Hippocampal formation (tissue), 2 donors: Measurements from ENCODE around the gene IFT122.

Experiments
- DNase-seq, 2 donors: peaks; one replicate each; lab custom pipeline; 2025; lab: John Stamatoyannopoulos, UW

The IFT122 gene

DNA sequence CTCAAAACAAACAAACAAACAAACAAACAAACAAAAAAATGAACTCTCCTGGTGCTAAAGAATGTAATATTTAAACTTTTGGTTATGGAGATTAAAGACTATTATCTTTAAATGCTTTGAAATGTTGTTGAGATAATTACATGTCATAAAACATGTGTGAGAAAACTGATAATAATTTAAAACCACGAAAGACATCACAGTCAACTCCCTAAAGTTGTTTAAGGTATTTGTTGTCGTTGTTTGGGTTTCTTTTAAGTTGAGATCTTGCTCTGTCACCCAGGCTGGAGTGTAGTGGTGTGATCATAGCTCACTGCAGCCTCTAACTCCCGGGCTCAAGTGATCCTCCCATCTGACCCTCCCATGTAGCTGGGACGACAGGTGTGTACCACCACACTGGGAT lies 23.6 kb upstream of the IFT122 start:
- no peak for DNase-seq

DNA sequence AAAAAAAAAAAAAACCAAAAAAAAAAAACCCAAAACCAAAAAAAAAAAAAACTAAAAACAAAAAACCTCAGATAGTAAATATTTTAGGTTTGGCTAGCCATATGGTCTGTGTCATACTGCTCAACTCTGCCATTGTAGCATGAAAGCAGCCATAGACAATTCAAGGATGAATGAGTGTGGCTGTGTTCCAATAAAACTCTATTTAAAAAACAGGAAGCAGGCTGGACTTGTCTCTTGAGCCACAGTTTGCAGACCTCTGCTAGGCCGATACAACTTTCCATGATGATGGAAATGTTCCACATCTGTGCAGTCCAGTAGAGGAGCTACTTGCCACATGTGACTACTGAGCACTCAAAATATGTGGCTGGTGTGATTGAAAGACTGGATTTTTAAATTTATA lies 22.7 kb upstream of the IFT122 start:
- no peak for DNase-seq

DNA sequence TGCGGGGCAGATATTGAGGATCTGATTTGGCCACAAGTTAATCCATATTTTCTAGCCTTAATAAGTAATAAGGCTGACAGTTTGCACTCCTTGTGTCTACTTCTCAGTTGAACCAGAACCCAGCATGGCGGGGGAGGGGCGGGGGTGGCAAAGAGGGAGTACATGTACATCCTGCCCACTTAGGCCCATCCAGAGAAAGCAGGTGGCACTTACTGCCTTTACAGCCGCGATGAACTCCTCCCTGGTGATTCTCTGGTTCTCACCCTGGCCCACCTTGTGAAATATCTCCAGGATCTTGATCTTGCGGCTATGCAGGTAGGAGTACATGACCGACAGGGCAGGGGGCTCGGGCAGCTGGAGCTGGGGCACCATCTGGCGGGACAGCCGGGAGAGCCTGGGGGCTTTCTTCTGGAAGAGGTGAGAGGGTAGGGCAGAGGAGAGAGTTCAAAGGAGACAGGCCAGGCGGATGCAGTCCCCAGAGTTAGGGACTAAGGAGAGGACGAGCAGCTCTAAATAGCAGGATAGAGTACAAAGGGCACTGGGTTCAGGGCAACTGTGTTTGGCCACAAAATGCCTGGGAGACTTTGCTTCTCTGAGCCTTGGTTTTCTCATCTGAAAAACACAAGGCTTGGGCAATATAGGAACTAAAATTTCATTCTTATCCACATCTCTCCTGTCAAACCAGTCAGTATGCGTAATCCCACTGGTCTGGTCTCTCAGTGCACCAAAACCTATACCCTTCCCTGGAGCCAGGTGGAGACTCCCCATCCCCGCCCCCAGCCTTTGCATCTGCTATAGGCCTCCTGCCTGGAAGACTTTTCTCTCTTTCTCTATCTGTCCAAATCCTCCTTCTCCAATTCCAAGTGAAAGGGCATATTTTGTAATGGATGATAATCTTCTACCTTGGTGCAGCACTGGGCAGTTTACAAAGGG lies 21.7 kb upstream of the IFT122 start:
- no peak for DNase-seq

DNA sequence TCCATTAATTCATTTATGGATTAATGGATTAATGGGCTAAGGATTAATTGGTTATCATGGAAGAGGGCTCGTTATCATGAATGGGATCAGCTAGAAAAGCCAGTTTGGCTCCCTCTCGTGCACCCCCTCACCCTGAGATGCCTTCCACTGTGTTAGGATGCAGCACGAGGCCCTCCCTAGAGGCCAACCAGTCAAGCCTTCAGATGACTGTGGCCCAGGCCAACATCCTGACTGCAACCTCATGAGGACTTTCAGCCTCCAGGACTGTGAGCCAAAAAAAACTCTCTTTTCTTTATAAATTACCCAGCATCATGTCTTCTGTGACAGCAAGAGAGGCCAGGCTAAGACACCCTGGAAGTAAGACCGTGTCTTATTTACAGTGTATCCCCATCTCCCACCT lies 20.5 kb upstream of the IFT122 start:
- DNase-seq, result no peak

DNA sequence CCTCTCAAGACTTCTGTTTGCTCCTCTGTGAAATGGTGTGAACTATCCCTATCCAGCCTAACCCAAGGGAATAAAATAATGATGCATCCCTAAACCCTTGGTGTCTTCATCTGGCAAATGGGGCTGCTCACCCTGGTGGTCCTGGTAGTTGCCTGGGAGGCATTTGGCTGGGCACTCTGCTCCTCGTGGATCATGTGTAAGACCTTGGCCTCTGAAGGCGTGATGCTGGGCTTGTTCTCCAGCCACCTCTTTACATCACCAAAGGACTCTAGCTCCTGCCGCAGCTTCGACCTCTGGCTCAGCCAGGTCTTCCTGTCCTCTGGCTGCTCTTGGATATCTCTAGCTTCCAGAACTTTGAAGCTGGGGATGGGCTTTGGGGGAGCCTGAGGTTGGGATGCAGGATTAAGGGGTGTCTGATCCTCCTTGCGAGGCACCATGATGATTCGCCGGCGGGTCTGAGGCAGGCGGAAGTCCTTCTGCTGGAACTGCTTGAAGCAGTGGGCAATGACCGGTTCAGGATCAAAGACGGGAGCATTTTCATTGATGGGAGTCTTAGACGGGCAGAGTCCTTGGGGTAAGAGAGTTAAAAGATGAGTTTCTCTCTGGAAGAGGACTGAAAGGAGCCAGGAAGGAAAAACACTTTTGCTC lies 18.7 kb upstream of the IFT122 start:
- no peak for DNase-seq

DNA sequence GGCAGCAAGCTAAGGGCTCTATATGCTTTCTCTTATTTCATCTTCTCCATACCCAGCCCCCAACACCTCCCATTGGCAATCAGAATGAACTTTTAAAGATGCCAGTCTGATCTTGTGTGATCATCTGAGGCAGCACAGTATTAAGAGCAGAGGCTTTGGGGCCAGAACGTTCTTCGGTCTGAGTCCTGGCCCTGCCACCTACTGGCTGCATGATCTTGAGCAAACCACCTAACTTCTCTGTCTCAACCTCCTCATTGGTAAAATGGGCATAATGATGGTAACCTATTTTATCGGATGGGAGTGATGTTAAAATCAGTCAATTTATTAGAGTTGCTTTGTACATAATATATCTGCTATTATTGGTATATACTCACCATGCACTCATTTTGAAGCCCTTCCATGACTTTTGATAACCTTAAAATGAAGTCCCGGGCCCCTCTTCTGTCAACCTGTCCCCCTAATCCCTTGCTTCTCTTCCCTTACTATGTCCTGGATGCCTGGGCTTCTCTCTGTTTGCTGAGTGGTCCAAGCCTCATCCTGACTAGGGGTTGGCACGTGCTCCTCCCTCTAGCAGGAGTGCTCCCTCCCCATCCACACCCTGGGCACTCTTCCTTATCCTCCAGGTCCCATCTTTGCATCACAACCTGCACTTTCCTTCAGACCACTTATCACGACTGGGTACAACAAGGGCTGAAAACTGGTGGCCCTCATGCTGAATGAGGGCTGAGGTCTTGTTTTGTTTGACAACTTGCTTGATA lies 17.9 kb upstream of the IFT122 start:
- no peak for DNase-seq

DNA sequence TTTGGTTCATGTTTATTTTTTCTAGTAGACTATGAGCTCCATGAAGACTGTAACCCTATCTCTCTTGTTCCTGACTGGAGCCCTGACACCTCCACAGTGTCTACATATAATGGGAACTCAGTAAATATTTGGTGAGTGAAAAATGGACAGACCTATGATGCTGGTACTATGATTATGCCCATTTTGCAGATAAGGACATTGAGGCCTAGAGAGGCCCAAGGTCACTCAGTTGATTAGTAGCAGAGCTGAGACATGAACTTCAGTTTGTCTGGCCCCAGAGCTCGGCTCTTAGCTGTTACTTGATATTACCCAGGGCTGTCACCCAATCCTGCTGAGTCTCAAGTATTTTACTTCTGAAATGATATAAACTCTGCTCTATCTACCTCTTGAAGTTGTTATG lies 17.1 kb upstream of the IFT122 start:
- no peak for DNase-seq

DNA sequence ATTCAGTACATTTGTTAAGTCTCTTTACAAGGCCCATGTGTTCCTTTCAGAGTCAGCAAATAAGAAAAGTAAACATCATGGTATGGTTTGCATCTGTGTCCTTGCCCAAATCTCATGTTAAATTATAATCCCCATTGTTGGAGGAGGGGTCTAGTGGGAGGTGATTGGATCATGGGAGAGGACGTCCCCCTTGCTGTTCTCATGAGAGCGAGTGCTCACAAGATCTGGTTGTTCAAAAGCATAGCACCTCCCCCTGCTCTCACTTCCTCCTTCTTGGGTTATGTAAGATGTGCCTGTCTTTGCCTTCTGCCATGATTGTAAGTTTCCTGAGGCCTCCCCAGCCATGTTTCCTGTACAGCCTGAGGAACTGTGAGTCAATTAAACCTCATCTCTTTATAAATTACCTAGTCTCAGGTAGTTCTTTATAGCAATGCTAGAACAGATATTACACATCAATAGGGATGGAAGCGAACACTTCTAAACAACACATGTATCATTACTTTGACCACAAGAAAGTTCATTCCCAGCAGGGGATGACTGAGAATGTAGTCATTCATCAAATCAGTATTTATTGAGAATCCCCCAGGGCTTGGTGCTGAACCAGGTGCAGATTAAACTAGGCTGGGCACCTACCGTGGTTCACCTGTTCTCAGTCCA lies 15.7 kb upstream of the IFT122 start:
- DNase-seq, result no peak

DNA sequence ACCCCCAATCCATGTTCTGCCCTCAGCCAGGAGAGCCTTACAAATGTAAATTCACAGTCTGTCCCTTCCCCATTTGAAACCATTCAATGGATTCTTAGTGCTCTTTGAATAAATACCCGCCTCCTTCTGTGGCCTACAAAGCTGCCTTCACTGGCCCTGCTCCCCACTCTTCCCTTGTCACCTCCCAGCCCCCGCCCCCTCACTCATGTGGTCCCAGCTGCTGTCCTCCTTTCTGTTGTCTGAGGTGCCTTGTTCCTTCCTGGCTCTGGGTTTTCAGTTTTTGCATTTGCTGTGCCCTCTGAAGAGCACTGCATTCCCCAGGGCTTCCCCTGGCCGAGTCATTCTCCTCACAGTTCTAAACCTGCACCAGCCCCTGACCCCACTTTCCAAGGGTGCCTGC lies 14.8 kb upstream of the IFT122 start:
- no peak for DNase-seq

DNA sequence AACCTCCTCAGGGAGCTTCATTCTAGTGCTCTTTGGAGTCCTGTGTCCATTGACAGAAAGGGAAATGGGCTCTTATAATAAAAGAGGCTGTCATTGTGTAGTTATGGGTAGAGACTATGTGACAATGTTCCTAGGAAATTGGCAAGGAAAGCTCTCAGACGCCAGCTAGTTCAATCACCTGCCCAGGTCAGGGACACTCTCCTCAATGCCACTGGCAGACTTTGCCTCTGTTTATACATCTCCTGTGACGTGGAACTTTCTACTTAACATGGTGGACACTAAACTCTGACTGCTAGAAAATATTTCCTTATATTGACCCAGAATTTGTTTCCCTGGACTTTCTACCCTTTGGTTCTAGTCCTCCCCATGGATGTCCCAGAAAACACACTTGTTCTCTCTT lies 14.4 kb upstream of the IFT122 start:
- no peak for DNase-seq

DNA sequence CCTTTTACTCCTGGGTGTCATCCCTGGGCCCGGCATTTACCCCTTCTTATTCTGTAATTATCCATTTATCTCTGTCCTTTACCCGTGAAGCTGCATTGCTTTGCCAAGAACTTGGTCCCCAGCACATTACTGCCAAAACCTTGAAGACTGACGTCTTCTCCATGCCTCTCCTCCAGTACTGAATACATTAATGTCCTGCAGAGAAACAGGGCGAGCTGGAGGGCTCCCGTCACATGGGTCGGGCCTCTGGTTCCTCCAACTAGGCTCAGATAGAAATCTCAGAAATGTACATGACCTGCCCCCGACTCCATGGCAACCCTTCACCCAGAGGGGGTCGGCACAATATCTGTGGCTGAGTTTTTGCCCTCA lies 12.0 kb upstream of the IFT122 start:
- no peak for DNase-seq

DNA sequence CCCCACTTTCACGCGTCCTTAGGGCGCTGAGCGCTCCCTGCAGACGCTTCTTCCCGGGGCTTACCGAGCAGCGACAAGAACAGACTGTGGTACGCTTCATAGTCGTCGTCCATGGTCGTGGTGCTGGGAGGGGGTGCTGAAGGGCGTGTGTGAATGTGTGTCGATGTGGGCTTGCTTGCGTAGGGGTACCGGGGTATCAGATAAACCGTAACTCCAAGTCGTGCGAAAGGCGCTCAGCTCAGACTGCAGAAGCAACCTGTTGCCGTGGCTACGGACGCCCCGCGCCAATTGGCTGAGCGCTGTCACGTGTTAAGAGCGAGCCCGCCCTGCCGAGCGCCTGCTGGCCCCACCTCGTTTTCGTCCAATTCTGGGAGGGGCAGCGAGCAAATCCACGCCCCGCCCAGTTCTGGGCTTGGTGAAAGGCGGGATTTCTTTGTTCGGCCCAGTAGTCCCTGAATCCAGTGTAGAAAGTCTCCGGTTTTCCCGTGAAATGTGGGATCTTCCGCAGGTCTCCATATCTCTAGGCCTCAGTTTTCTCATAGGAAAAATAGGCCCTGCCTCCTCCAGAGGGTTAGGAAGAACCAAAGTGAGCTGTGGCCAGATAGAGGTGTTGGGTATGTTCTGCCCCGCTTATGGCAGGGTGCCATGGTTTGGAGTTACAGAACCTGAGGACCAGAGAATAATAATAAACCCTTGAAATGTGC lies 11.5 kb upstream of the IFT122 start, which contains the start of gene EFCAB12:
EFCAB12 (minus strand) TSS at position 261 of the 704 bp plus-strand sequence; CDS start at position 113, 148 bp downstream.
- peak; percentile 93 to 95 for DNase-seq

DNA sequence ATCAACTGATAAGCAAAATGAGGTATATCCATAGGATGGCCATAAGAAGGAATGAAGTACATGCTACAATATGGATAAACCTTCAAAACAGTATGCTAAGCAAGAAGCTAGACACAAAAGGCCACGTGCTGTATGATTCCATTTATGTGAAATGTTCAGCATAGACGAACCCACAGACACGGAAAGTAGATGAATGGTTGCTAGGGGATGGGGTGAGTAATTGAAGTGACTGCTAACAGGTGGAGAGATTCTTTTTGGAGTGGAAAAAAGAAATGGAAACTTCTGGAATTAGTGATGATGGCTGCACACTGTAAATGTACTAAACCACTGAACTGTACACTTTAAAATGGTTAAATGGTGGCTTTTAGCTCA lies 11.0 kb upstream of the IFT122 start:
- no peak for DNase-seq

DNA sequence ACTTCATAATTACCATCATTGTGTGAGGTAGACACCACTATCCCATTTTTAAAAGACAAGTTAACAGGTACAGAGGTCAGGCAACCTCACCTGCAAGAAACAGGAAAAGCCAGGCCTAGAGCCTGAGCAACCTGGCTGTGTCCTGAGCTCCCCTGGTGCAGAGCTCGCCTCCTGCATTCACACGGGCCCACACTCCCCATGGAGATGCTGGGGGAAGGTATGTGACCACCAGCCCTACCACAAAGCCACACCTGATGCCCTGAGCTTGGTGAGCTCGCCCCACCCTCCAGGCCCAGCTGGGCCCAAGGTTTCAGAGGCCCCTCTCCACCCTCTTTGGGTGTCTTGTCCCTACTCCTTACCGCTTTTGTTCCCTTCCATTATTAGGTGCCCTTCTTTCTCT lies 10.4 kb upstream of the IFT122 start:
- DNase-seq, result no peak

DNA sequence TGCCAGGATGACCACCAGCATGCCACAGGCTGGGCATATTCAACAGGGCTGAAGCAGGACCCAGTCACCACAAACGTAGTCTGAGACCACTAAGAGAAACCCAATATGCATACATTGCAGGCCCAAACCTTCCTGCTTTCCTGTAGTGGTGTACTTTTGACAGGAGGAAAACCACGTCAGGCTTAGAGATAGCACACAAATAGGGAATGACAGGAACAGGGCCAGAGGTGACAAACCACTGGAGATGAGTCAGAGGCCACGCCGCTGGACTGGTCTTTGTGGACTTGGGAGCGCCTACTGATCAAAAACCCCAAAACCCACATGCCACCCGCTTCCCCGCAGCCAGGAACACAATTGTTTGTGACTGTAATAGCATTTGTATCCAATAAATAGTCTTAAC lies 8.0 kb upstream of the IFT122 start:
- DNase-seq, result no peak

DNA sequence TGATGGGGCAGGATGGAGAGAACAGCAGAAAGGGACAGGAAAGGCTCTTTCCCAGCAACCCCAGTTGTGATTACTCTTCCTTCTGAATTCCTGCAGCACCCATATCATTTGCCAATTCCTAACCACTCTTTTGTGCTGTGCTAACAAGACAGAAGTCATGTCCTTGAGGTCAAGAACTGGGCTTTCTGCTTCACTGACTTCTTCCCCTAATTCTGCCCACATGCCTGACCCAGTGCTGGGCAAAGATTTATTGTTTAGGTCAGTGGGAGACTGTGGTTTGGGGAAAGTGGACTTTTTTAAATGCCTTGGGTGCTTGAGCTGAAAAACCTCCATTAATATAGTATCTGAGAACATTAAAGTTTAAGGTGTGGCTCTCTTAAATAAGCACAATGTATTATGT lies 7.4 kb upstream of the IFT122 start:
- no peak for DNase-seq

DNA sequence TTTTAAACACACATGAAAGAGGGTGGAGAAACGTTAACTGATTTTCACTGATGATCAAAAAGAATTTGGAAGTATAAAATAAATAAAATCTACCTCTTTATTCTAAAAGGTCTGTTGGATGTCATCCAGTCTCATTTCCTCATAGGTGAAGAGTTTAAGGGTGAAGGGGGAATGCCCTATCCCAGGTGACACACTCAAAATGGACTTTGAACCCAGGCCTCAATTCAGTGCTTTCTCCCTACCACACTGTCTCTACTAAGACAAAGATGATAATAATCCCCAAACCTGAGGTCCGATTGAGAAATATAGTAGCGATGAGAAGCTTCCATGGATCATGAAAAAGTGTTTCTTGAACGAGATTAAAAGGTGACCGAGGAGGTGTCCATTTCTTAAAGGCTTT lies 6.5 kb upstream of the IFT122 start:
- DNase-seq, result no peak

DNA sequence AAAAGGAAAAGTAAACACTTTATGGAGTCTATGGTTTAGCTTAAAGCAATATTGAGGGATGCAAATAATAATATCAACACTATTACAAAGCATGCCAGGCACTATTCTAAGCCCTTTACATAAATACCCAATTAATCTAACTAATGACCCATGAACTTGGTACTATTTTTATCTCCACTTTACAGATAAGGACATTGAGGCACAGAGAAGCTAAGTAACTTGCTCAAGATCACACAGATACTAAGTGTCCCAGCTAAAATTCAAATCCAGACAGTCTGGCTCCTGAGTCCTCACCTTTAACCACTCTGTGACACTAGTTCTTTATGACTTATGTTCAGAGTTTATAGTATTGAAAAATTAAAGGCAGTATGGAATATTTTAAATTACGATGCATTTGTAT lies 5.9 kb upstream of the IFT122 start:
- no peak for DNase-seq

DNA sequence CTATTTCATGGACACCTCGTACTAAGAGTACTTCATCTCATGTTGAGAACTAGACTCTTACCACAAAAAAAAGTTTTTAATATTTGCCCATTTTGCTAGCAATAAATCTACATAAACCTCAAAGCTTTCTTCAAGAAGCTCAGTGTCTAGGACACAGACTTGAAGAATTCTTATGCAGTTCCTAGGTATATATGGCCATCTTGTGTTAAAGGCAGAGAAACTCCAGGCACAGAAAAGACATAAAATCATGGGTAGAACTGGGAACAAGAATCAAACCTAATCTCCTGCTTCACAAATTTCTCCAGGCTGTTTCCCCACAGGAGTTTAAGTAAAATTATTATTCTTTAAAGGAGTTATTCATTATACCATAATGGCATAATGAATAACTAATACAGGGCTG lies 4.7 kb upstream of the IFT122 start:
- DNase-seq, result no peak

DNA sequence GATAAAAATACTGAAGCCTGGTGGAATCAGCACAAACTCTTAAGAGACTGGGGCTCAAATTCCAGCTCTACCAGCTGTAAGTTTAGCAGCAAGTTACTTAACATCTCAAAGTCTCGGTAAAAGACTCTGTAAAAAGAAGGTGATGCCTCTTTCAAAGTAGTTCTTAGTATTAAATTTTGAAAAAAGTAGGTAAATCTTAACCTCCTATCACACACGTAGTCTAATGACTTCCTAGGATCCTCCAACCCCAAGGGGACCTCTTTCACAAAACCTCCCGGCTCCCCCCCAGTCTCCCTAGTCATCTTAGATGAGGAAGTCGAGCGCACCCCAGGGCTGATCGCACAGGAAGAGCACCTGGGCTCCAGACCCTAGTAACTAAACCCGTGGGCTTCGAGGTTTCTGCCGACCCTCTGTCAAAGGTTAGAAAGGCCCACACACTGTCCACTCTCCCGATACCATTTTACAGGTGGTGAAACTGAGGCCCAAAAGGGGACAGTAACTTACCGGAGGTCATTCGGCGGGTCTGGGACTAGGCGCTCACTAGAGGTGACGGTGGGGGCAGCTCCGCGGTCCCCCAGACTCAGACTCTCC lies 703 bp upstream of the IFT122 start:
- no peak for DNase-seq

DNA sequence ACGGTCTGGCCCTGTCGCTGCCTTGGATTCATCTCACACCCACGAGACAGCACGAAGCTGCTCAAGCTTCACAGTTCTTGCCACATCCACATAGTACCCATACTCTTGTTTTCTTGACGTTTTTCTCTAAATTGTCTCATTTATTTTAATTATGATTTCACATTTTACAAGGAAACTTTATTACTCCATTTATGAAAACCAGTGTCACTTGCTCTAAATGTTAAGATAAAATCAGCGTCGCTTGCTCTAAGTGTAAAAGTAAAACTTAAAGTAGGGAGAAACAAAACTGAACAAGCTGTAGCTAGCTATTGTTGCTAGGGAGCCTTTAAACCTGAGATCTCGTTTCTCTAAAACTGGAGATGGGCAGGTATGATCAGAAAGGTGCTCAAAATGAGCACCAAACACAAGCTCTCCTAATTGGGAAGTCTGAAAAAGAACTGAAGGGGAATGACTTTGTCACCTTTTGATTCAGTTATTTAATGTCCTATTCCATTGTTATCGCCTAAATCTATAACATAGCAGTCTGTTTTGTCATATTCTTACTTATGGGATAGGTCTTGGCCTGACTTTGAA lies 680 bp downstream of the IFT122 start:
- DNase-seq, result no peak
